SKM-1 (cell line): ENCODE data around the gene ATP5ME.
"Not testable (repeated sequence)": the region's sequence is repeated elsewhere in the genome, so short reads cannot be mapped to it uniquely, and the experiment has no call there.

ENCODE experiments used
- DNase-seq: peaks from one replicate; lab custom pipeline; 2025; ENCODE audit not compliant: unreplicated experiment; lab: John Stamatoyannopoulos, UW

The ATP5ME gene

GRCh38 chr4:635851-636627 is 38.0 kb downstream of the ATP5ME start:
- DNase-seq, result no peak

DNA sequence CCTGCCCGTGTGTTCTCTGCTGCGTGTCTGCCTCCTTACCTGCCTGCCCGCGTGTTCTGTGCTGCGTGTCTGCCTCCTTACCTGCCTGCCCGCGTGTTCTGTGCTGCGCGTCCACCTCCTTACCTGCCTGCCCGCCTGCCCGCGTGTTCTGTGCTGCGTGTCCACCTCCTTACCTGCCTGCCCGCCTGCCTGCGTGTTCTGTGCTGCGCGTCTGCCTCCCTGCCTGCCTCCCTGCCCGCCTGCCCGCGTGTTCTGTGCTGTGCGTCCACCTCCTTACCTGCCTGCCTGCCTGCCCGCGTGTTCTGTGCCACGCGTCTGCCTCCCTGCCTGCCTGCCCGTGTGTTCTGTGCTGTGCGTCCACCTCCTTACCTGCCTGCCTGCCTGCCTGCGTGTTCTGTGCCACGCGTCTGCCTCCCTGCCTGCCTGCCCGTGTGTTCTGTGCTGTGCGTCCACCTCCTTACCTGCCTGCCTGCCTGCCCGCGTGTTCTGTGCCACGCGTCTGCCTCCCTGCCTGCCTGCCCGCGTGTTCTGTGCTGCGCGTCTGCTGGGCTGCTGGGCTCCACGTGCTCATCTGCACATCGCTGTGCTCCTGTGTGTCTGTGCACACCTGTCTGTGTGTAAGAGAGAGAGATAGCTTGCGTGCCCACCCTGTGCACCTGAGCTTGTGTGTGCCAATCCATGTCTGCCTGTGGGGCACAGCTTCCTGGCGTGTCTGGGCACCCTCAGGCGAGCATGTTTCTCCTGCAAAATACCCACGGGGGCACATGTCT is 38.8 kb downstream of the ATP5ME start:
- not testable (repeated sequence) for DNase-seq

DNA sequence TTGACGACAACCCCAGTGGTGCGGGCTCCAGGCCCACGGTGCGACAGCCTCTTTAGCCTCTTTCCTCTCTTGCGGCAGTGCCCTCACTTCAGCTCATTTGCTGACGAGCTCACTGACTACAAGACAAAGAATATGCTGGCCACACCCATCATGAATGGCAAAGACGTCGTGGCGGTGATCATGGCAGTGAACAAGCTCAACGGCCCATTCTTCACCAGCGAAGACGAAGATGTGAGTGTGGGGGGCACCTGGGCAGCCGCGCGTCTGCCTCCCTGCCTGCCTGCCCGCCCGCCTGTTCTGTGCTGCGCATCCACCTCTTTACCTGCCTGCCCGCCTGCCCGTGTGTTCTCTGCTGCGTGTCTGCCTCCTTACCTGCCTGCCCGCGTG is 39.5 kb downstream of the ATP5ME start:
- DNase-seq, result no peak

DNA sequence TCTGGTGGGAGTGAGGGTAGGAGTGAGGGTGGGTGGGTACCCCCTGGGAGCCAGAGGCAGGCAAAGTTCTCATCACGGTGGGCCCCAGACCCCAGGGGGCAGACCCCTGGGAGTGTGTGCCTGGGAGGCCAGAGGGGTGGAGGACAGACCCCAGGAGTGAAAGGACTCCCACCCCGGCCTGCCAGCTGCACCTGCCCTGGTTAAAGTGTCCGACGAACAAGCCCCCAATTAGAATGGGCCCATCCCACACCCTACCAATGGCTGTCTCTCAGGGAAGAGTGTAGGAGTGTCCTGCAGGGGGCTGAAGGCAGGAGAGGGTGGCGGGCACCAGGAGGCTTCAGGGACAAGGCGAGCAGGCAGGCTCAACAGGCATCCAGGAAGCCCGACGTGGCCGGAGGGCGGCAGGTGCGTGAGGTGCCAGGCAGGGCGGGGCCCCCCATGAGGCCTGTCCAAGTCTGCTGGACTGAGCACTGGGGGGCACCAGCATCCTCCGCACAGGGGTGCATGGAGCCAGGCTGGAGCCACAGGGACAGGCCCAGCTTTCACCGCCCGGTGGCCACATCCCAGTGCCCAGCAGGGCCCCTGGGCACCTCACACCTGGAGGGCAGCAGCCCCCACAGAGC is 40.0 kb downstream of the ATP5ME start:
- no peak for DNase-seq

DNA sequence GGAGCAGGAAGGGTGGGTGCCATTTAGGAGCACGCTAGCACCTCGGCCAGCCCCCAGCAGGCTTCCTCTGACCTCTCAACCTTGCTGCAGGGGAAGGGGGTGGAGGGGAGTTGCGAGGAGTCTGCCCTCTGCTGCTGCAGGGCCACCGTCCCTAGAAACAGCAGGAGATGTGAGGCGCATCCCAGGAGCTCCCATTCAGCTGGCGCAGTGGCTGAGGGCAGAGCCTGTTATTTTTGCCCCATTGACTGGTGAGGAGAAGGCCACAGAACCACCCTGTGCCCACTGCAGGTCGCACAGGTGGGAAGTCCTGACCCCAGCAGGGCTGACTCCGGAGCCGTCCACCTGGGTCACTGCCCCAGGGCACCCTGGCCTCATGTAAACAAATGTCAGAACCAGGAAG is 40.7 kb downstream of the ATP5ME start:
- no peak for DNase-seq

DNA sequence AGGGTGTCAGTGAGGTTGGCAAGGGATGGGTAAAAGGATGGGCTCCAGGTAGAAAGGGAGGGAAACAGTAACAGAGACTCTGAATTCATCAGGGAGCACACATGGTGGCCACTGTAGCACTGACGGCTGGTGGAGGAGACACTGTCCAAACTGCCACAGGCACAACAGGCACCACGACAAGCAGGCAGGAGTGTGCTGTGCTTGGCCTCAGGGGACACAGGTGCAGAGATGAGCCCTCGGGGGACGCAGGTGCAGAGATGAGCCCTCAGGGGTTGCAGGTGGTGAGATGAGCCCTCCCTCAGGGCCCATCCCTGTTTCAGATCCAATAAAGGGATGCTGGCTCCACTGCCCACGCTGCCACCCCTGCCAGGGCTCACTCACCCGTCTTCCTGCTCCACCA is 41.1 kb downstream of the ATP5ME start:
- DNase-seq, result no peak

GRCh38 chr4:632196-632790 is 41.8 kb downstream of the ATP5ME start:
- no peak for DNase-seq

DNA sequence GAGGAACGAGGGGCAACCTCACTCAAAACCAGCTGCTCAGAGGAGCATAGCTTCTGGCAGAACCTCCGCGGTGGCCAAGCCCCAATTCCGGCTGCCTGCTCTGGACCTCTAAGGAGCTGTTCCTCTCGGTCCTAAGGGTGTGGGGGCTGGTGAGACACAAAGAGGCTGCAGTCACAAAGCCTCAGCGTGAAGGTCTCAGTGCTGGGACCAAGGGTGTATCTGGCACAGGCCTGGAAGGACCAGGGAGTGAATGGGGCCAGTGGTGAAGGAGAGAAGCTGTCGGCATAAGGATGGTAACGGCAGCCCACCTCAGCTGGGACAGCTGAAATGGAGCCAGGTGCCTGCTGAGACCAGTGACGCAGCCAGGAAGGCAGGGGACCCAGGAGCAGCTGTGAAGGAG is 43.4 kb downstream of the ATP5ME start:
- DNase-seq, result no peak

GRCh38 chr4:629915-630641 is 44.0 kb downstream of the ATP5ME start:
- DNase-seq, result no peak

- no peak for DNase-seq
These were observed 44.5 kb downstream of the ATP5ME start for GRCh38 chr4:629636-629914.

- no peak for DNase-seq
These were observed 45.0 kb downstream of the ATP5ME start for GRCh38 chr4:628821-629635.

DNA sequence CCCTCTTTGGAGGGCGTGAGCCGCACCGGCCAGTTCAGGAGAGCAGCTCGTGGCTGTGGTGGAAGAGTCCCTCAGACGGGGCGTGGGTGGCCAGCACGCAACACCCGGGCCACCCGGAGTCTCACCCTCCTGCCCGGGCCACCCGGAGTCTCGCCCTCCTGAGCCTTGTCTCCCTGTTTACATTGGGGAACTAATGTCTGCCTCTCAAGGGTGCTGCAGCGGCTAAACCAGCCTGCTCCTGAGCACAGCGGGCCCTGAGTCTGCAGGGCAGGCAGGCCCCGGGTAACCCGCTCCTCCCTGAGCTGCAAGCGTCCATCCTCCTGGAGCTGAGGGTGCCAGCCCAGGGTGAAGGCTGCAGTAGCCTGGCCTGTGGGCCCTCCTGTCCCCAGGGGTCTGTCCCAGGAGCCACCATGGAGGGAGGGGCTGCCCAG is 45.8 kb downstream of the ATP5ME start:
- no peak for DNase-seq

GRCh38 chr4:627347-628125 is 46.5 kb downstream of the ATP5ME start:
- no peak for DNase-seq

DNA sequence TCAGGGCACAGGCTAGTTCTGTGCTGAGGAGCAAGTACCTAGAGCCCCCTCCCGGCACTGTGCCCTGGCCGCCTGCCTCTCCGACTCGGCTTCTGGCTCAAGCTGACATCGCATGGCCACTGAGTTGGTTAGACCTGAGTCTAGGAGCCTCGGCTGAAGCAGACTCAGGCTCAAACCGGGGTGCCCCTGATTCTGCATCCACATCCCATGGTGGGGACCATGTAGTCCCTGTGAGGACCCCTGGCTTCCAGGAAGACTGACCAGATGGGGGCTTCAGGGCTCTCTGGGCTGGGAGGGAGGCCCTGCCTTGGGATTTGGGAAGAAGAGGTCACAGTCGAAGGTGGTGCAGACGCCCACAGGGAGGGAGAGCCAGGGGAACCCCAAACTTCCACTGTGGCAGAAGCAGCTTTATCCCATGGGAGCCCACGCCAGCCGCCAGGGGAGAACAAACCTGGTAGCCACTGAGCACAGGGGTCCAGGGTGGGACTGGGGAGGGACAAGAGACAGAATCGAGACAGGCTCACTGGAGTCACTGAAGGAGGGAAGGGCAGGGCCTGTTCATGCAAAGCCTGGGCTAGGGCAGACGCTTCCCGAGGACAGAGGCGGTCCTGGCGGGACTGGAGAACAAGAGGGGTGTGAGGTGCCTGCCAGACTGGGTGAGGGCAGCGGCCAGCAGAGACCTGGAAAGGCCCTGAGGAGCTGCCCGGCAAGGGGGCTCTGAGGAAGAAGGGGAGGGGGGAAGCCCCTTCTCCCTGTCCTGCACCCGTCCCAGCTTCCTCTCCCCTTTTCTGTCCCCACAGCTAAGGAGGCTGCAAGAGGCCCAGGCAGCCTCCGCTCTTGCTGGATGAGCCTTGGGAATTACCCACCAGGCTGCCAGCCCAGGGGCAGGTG is 47.6 kb downstream of the ATP5ME start:
- DNase-seq, result no peak

DNA sequence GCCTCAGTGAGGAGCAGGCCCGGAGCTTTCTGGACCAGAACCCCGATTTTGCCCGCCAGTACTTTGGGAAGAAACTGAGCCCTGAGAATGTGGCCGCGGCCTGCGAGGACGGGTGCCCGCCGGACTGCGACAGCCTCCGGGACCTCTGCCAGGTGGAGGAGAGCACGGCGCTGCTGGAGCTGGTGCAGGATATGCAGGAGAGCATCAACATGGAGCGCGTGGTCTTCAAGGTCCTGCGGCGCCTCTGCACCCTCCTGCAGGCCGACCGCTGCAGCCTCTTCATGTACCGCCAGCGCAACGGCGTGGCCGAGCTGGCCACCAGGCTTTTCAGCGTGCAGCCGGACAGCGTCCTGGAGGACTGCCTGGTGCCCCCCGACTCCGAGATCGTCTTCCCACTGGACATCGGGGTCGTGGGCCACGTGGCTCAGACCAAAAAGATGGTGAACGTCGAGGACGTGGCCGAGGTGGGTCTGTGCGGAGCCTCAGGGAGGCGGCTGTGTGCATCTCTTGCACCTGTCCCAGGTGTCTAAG is 48.4 kb downstream of the ATP5ME start:
- DNase-seq, result no peak

DNA sequence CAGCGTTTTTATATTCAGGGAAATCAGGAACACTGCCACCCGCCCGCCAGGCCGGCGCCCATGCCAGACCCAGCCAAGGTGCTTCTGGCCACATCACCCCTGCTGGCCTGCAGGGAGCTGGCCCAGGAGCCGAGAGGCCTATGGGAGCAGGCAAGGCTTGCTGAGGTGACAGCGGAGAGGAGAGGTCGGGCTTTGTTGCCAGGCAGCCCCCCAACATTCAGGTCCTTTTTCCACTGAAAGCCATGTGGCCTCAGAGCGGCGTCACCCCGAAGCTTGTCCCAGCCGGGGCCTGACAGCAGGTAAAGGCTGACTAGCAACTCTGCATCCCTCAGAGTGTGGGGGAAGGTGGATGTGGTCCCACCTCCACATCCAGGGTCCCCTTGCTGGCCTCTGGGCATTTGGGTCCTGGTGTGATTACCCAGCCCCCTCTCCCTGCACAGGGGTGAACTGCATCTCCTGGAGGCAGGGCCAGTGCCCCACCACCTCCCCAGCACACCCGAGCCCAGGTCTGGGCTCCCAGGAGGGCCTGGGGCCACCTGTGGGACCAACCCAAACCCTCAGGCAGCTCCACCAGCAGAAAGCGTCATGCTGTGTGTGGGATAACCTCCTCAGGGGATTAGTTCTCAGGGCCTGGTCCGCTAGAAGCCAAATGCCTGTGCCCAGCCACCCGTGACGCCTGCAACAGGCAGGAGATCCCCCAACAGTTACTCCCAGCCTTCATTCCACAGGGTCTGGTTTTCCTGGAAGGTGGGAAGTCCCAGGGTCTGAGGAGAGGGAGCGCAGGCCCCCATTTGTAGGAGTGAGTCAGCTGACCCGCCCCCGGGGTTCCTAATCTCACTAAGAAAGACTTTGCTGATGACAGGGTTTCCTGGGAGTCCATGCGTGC is 49.1 kb downstream of the ATP5ME start, which contains the start of gene PDE6B:
PDE6B (plus strand) TSS at position 869 of the 886 bp plus-strand sequence. CDS start 54 bp downstream, outside the sequence.
- DNase-seq, result no peak

DNA sequence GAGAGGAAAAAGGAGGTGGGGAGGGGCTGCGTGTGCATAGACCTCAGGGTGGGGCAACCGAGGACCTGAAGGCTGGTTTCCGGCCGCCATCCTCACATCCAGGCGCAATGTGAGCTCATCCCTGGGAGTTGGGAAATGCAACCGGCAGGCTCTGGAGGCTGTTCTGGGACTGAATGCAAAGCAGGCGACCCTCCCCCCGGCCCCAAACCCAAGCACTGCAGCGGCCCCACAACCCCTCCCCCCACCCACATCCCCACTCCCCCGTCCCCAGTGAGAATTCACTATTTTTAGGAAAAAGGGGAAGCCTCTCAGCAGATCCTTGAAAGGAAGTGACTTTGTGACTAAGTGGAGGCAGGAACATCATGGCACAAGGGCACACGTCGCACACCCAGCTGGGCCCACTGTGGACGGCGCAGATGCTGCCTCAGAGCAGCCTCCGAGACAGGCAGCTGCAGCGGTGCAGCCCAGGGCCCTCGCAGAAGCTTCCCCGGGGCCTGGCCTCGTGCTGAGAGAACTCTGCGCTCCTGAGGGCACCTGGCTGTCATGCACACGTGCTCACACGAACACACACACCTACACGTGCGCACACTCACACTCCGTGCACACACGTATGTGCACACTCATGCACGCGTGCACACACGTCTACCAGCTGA is 50.0 kb downstream of the ATP5ME start:
- DNase-seq, result no peak
